ENCODE data around the gene PIGU.

PIGU gene

DNA sequence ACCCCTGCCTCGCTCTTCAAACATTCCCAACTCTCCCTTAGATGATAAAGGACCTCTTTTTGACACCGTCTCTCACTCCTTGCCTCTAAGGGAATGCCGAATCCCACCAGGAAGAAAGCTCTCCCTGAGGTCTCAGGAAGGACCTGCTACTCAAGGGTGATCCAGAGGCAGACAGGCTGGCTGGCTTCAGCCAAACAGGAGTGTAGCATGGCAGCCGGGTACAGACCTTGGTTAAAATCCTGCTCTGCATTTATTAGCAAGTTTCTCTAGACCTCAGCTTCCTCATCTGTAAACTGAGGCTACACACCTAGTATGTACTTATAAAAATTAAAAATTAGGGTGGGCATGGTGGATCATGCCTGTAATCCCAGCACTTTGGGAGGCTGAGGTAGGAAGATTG, 101.1 kb downstream of the PIGU start:
- DNase-seq, result no peak

DNA sequence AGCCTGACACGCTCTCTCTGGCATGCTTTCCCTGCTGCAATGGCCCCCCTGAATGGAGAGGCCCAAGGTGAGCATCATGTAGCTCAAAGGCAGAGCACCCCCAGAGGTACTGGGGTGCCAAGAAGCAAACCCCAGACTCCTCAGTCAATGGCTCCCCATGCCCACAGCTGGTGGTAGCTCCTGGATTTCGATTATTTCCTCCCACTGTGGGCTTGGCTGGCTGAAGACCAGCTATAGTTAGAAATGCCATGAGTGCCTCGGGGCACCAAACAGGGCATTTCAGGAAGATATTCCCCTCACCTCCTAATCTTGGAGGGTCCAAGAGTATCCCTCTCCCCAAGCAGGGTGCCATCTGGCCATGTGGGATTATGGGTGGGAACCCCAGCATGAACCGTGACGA, 101.6 kb downstream of the PIGU start:
- no peak for DNase-seq

DNA sequence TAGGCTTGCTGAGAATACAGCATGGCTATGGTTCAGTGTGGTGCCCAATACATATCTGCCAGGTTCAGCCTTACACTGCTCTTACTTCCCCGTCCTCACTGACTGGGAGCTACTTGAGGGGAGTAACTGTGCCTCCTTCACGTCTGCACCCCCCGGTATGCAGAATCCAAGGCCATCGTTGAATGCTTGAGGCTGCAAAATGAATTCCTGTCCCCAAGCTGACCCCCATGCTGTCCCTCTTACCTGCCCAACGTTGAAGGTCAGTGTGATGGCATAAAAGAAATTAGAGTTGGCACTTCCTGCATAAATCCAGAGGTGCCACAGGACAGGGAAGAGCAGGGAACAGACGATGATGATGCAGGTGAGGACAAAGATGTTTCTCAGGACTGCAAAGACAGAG, 102.0 kb downstream of the PIGU start:
- DNase-seq, result no peak

DNA sequence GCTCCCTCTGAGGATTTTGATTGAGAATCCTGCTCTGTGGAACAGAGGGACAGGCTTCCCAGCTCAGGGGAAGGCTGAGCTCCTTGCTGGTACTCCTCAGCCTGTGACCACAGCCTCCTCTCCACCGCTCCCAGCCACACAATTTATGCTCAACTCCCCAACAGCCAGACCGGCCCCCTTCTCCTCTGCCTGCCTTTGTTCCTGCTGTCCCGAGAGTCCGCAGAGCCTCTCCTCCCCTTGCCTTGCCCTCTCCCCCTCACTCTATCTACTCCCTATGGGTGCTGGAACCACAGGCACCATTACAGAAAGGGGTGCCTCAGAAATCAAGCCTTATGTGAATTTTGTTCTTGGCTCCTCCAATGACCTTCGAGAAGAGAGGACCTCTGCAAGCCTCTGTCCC, 102.5 kb downstream of the PIGU start:
- no peak for DNase-seq

DNA sequence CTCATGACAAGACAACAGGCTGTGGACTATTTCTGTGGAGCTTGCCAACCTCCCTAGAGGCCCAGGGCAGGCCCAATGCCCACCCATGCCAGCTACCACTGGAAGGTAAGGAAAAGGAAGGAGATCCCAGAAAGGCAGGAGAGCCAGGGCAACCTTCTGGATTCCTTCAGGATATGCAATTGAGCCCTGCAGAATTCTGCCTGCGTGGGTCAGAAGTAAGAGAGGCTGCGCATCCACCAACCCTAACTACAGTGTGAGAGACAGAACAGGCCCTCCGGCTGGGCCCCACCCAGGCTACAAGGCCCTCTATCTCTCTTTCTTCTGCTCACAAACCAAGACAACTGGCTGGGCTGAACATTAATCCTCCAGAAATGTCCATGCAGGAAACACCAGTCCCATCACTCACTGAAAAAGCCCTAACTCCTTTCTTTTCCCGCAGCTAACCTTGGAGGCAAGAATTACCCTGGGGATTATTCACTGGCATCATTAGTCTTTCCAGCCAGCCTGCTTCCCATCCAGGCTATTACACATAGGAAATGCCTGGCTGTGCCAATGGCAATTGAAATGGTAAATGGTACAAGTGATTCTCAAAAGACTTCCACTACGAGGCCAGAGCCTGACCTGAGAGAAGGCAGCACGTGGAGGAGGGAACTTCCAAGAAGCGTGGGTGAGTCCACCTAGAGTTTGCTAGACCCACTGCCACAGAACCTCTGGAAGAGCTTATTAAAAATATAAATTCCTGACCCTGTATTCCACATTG, 103.2 kb downstream of the PIGU start:
- DNase-seq, result no peak

GRCh38 chr20:34571753-34572152, 105.1 kb downstream of the PIGU start:
- DNase-seq, result no peak

DNA sequence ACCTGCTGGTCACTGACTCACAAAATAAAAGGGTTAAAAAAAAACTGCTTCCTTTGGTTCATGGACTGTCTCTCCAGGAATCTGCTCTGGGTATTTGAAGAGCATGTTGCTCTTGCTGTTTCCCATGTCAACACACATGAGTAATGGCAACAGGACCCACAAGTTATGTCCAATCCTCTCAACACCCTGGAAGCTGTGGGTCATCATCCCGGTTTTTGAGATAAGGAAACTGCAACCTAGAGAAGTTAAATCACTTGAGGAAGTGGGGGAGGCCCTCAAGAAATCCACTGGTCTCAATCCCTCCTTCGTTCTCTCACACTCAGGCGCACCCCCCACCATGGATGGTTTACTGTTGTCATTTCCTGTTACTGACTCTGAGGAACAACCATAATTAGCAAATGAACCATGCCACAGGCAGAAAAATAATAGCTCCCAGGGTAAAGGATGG, 106.0 kb downstream of the PIGU start:
- no peak for DNase-seq

- no peak for DNase-seq
These were observed 107.3 kb downstream of the PIGU start for GRCh38 chr20:34569598-34569997.

- DNase-seq, result no peak
These were observed 108.7 kb downstream of the PIGU start for GRCh38 chr20:34567892-34568865.

GRCh38 chr20:34566978-34567891, 109.7 kb downstream of the PIGU start:
- DNase-seq, result no peak

DNA sequence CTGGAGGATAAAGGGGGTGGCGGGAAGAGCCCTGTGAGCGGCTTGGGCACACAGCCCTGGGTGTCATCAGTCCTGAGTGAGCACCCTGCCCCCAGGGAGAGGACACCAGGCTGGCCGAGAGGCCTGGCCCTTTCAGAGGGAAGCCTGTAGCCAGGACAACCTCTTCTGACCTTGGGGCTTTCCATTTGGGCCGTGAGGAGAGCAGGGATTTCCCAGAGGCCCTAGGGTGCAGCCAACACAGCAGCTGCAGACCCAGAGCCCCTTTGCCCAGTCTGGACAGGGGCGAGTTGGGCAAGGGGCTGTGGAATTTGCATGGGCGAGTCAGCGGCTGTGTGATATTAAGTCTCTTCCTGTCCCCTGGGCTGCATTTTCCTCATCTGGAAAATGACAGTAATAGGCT, 112.1 kb downstream of the PIGU start:
- DNase-seq, result no peak

GRCh38 chr20:34562641-34563040, 114.3 kb downstream of the PIGU start:
- peak; percentile 54 for DNase-seq

GRCh38 chr20:34561661-34562060, 115.2 kb downstream of the PIGU start:
- DNase-seq, result no peak

DNA sequence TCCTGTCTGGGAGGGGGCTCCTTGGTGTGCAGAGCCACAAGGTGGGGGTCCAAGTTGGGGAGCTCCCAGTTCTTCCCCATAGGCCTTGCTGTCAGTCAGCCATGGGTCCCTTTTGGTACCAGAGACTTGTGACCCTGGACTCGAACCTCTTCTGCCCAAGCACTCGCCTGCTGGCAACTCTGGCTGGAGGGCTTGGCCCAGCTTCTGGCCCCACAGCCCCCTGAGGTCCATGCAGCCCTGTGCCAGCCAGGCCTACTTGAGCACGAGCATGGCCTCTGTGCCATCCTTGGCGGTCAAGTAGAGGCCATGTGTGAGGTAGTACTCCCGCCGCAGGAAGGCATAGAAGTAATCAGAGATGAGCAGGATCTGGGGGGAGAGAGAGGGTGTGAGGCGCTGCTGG, 116.3 kb downstream of the PIGU start:
- DNase-seq, result no peak

DNA sequence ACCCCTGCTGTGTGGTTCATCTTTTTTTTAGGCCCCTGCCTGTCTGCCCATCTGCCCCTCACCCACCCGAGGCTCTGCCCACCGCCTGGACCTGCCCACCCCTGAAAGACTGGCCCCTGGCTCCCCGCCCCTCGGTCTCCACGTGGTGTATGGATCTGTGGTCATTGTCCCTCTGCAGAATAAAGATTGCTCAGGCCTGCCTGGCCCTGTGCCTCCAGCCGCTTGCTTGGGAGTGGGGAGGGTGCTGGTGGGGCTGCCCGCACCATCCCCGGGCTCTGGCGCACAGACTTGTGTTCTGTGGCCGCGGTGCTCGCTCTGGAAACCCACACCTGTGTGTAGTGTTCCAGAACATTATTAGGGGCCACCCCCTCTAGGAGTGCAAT, 116.8 kb downstream of the PIGU start:
- no peak for DNase-seq

DNA sequence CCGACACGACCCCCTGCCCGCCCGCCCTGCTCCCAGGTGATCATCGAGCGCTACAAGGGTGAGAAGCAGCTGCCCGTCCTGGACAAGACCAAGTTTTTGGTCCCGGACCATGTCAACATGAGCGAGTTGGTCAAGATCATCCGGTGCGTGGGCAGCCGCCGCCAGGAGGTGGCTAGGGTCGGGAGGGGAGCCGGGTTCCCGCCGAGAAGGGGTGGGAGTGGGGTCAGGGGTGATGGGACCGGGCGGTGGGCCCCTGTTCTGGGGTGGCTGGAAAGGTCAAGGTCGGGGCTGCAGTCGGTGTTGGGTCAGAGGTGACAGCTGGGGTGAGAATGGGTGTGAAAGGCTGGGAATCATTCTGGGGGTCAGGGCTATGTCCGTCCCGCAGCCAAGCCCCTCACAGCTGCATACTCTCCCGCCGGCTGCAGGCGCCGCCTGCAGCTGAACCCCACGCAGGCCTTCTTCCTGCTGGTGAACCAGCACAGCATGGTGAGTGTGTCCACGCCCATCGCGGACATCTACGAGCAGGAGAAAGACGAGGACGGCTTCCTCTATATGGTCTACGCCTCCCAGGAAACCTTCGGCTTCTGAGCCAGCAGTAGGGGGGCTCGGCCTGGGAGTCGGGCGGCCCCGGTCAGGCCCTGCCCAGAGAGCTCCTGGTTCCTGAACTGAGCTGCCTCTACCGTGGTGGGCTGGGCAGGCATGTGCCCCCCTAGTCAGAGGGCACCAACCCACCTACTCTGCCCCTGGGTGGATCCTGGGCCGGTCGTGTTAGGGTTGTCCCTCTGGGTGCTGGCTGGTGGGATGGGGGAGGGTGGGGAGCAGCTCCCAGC, 117.4 kb downstream of the PIGU start:
- DNase-seq, result peak; percentile 45

GRCh38 chr20:34558320-34559218, 118.3 kb downstream of the PIGU start, which contains the start of gene MAP1LC3A:
Gene MAP1LC3A (plus strand): TSS chr20:34558718. CDS start chr20:34558869, 151 bp downstream.
- peak; percentile 93 for DNase-seq

GRCh38 chr20:34557936-34558319, 119.0 kb downstream of the PIGU start:
- DNase-seq, result no peak

- no peak for DNase-seq
These were observed 123.5 kb downstream of the PIGU start for GRCh38 chr20:34553366-34553867.

GRCh38 chr20:34552569-34552968, 124.3 kb downstream of the PIGU start:
- no peak for DNase-seq

- no peak for DNase-seq
These were observed 127.0 kb downstream of the PIGU start for GRCh38 chr20:34549929-34550305.

All from retina (tissue), 1 donor.